Sciatic nerve (tissue), 2 donors: ENCODE measurements around the gene KRTAP6-2. TPM values are rescaled to one million over a fixed set of nuclear protein-coding genes. Genes with fewer than 3 reads are reported as not detected.

Experiments used
- ATAC-seq: fragments of 200-7000 bp; cut with Tn5 transposase; one replicate; pipeline ENCODE4 v1.9.1; 2020; ENCODE audit warnings: mild to moderate bottlenecking, moderate library complexity
- DNase-seq: peaks from one replicate; pipeline ENCODE4 v3.0.0-alpha.2; 2020; ENCODE audit warnings: low spot score
- intact Hi-C: fragments of 100-400 bp; cut with DNase I; formaldehyde crosslinking; loops from one replicate; pipeline ENCODE4 v1.14.2; 2022
- total RNA-seq: library from RNA; stranded (reverse); fragmentation: NEBNext Ultra II Directional; extraction: Animal tissue kit (Norgen Biotek cat#: 25700); gene quantifications from one replicate; pipeline ENCODE4 v1.2.1, GENCODE V29; 2021
- donor health status: DM: no; HTN: no; CAD: no.
- donor health status: DM: no; HTN: no; CAD: no.

The KRTAP6-2 gene
- not detected for total RNA-seq

- intact Hi-C loops = no loop called here
- ATAC-seq (no peak), DNase-seq (no peak)
Measured at GRCh38 chr21:30598802-30599201, at the start of gene KRTAP6-2. Gene KRTAP6-2 (minus strand): TSS chr21:30598902. CDS start chr21:30598874, 28 bp downstream.

DNA sequence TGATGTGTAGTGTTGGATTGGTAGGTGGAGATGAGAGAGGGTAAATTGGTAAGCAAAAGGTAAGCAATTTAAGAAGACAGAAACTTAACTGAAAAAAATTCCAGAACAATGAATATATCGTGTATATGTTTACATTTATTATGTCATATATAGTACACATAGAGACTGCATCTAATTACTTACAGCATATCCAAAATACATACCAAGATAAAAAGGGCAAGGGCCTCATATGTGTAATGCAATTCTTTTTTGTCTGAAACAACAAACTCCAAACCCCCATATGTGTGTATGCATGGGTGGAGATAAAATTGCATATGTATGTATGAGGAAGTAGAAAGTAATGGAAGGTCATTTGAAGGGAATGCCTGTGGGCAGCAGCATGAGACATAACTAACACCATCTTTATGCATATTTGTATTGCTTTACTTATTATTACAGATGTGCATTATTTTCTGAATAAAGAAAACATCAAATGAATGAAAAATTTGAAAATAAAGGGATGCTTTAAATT lies 48.3 kb upstream of the KRTAP6-2 start:
- no peak for DNase-seq
- no peak for ATAC-seq
- intact Hi-C loops = no loop called here

GRCh38 chr21:30642564-30642963 lies 43.9 kb upstream of the KRTAP6-2 start, which contains the start of gene KRTAP20-3:
Gene KRTAP20-3 (plus strand): TSS chr21:30642864.
- no peak for DNase-seq
- intact Hi-C loops = no loop called here
- no peak for ATAC-seq

- intact Hi-C loops = no loop called here
- DNase-seq (no peak), ATAC-seq (no peak)
Measured at GRCh38 chr21:30638686-30639085, 40.0 kb upstream of the KRTAP6-2 start.

DNA sequence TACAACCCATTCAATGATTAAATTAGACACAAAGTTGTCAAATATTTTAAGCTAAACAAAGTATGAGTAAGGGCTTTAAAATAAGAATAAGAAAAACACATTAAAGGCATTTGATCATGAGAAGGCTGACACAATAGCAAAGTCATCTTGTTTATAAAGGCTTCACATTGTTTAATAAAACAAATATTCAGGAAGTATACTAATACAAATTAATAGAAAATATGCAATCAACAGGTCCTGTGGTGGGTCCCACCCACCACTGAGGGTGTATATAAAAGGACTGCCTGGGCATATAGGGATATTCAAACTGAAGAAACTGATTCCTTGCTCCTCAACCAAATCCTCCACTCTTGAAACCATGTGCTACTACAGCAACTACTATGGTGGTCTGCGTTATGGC lies 36.2 kb upstream of the KRTAP6-2 start, which contains the start of gene KRTAP20-2:
Gene KRTAP20-2 (plus strand): TSS at position 301 of the 400 bp plus-strand sequence. CDS start 58 bp downstream, at position 359.
- intact Hi-C loops = no loop called here
- ATAC-seq (no peak), DNase-seq (no peak)

DNA sequence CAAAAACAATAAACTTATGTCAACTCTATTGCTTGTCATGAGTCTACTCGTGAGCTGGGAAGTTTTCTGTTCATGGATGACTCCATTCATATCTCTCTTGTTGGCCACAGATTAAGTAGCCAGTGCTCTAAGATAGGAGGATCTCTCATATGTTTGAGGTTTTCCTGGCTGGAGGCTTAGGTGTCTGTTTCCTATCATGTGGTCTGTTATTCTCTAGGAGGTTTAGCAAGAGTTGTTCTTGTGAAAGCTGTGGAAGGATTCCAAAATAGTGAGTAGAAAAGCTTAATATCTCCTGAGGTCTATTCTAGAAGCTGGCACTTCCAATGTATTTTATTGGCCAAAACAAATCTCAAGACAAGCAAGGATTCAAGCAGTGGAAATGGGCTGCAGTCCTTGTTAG lies 30.5 kb upstream of the KRTAP6-2 start:
- DNase-seq (no peak), ATAC-seq (peak; percentile 73)
- intact Hi-C loops = no loop called here

DNA sequence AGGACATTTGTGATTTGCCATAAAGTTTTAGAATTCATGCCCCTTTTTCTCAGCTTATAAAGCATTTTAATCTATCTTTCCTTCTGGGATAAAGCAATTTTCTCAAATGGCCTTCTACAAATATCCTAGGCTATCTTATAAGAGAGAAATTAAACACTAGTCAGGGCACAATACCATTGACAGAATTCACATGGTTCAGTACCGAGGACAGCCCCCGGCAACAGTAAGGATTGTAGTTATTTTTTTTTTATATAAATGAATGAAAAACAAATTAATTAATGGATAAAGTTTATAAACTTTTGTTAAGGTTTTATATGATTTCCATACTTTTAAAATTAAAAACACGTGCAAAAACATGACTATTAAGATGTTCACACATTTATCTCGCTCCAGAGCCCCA lies 29.4 kb upstream of the KRTAP6-2 start:
- no peak for DNase-seq

GRCh38 chr21:30625449-30626165 lies 26.9 kb upstream of the KRTAP6-2 start:
- intact Hi-C loops = no loop called here
- ATAC-seq (peak; percentile 24), DNase-seq (no peak)

More for the DNA sequence above, 29.4 kb upstream of the KRTAP6-2 start:
- ATAC-seq = no peak
- intact Hi-C loops = no loop called here

DNA sequence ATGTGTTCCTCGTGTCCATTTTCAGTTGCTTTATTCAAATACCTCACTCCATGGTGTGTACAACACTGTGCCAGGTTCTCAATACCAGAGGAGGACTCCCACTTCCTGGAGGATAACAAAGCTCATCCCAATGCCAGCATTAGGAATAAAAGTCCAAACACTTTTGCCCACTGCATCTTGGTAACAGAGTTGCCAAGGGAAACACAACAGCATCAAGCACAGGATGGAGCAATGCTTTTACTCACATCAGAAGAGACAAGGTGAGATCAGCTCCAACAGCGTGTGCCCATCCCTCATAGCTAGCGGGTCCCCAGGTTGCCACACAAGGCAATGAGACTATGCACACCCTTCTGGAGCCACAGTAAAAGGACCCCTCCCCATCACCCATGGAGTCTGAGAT lies 24.7 kb upstream of the KRTAP6-2 start:
- ATAC-seq (no peak), DNase-seq (no peak)
- intact Hi-C loops = no loop called here

DNA sequence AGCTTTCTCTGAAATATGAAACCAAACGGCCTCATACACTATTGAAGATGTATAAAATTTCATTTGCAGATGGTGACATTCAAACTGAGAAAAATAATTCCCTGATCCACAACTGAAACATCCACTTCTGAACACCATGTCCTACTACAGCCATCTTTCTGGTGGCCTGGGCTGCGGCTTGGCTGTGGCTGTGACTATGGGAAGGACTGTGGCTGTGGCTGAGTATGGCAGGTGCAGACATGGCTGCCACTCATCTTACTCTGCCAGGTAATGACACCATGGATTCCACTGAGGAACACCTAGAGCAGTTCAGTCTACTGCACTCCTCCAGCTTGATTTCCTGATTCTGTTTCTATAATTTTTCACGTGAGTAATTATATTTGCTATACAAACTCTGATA lies 21.8 kb upstream of the KRTAP6-2 start, which contains the start of gene KRTAP20-4:
Gene KRTAP20-4 (plus strand): TSS at position 106 of the 400 bp plus-strand sequence.
- no peak for DNase-seq
- intact Hi-C loops = no loop called here

GRCh38 chr21:30620080-30620479 lies 21.4 kb upstream of the KRTAP6-2 start:
- intact Hi-C loops = no loop called here
- DNase-seq (no peak), ATAC-seq (no peak)

More for the DNA sequence above, 21.8 kb upstream of the KRTAP6-2 start, which contains the start of gene KRTAP20-4:
- ATAC-seq = no peak

DNA sequence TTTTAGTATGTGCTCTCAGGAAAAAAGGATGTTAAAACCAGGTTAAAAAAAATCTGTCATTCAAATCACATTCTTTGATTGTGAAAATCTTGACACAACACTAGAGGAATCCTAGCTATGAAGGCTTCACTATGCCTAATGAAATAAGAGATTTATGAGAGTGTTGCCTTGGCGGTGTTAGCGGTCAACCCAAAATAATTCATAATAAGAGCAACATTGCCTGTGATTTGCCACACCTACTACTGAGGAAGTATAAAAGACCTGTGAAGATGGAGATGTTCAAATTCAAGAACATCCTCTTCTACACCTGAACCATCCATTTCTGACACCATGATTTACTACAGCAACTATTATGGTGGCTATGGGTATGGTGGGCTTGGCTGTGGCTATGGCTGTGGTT lies 17.4 kb upstream of the KRTAP6-2 start, which contains the start of gene KRTAP20-1:
Gene KRTAP20-1 (plus strand): TSS at position 301 of the 400 bp plus-strand sequence. CDS start 30 bp downstream, at position 331.
- DNase-seq (no peak), ATAC-seq (no peak)
- intact Hi-C loops = no loop called here

DNA sequence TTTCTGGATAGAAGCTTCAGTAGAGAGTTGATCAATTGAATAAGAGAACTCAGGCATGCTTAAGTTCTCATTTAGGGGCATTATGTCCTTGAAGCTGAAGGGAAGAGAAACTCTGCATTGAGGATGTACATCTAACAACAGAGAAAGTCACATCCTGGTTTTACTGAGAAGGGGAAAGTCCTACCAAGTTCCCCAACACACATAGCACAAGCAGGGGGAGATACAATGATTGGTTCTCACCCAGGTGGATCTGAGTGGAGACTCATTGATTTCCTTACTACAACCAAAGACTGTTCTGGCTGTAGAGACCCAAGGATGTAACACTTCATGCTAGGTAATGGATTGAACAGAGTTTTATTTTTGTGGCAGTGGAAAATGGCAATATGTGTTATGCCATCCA lies 16.5 kb upstream of the KRTAP6-2 start:
- intact Hi-C loops = no loop called here
- no peak for ATAC-seq
- no peak for DNase-seq

- no peak for ATAC-seq
- DNase-seq = no peak
- intact Hi-C loops = no loop called here
Measured at GRCh38 chr21:30613836-30614235, 15.1 kb upstream of the KRTAP6-2 start, which contains the start of gene KRTAP6-1. Gene KRTAP6-1 (minus strand): TSS chr21:30613930. CDS start chr21:30613904, 26 bp downstream.

- ATAC-seq (no peak), DNase-seq (no peak)
- intact Hi-C loops = no loop called here
Measured at GRCh38 chr21:30612132-30612531, 13.4 kb upstream of the KRTAP6-2 start.

DNA sequence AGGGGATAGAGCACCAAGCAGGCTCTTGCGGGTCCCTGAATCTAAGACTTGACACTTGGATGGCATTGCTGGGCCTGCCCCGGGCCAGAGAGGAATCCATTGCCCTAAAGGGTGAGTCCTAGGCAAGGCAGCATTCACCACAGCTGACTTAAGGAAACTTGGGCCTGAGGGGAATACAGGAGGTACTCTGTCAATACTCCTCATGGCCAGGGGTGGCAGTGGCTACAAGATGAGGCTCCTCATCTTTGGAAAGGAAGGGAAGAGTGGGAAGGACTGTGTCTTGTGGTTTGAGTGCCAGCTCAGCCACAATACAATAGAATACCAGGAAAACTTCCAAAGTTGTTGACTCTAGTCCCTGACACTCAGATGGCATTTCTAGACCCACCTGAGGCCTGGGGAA lies 7.3 kb upstream of the KRTAP6-2 start:
- intact Hi-C loops = no loop called here
- DNase-seq = no peak

DNA sequence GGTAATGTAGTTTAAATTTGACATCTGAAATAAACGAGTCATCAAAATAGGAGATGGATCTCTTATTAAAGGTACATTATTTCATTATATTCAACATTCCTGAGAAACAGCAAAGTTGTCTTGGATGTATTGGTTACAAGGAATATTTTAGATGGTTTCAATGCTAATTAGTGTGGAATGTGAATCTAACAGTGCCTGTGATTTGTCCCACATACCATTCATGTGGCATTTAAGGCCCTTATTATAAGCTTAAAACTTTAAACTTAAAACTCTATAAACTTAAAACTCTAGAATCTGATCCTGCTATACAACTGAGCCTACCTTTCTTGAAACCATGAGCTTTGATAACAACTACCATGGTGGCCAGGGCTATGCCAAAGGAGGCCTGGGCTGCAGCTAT lies 2.1 kb upstream of the KRTAP6-2 start, which contains the start of gene KRTAP22-1:
Gene KRTAP22-1 (plus strand): TSS at position 301 of the 400 bp plus-strand sequence.
- intact Hi-C loops = no loop called here
- DNase-seq (no peak), ATAC-seq (no peak)

More for the DNA sequence above, 7.3 kb upstream of the KRTAP6-2 start:
- ATAC-seq = no peak

DNA sequence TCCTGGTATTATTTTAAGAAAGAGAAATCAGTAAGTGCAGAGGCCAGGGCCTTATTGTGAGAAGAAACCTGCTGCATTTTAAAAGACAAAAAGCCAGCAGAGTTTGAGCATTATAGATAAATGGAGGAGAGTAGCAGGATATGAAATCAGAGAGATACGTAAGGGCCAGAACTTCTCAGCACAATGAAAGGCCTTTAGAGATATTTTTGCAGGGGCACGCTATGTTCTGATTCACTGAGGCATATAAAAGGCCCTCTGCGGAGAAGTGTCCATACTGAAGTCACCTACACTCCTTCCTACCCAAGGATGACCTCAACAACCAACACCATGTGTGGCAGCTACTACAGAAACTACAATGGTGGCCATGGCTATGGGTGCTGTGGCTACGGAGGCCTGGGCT lies 6.6 kb downstream of the KRTAP6-2 start, which contains the start of gene KRTAP6-3:
Gene KRTAP6-3 (plus strand): TSS at position 301 of the 400 bp plus-strand sequence. CDS start 6 bp downstream, at position 307.
- intact Hi-C loops = no loop called here
- ATAC-seq (no peak), DNase-seq (no peak)

DNA sequence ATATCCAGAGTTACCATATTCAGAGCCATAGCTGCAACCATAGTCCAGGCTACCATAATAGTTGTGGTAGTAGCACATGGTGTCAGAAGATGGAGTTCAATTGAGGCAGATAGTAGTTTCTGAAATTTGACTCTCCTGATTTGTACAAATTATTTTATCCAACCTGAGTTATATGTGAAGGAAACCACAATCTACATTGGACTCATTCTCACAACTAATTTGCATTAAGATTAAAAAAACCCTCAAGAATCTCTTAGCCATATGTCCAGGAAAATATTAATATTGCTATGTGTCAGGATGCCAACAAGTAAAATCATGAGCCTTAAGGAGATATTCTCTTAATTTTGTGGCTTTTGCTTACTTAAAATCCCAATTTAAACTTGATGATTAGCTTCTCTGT lies 8.4 kb downstream of the KRTAP6-2 start, which contains the start of gene KRTAP22-2:
Gene KRTAP22-2 (minus strand): TSS at position 101 of the 400 bp plus-strand sequence.
- intact Hi-C loops = no loop called here
- no peak for ATAC-seq
- DNase-seq = no peak

GRCh38 chr21:30582870-30583269 lies 15.8 kb downstream of the KRTAP6-2 start:
- ATAC-seq (no peak), DNase-seq (no peak)
- intact Hi-C loops = no loop called here
